GM15510 (cell line): ENCODE data around the gene TMIGD1.

Experiments
- POLR2A ChIP-seq: IDR thresholded peaks from 3 replicates; pipeline ENCODE4 v1.6.1; 2011; ENCODE audit warnings: borderline replicate concordance; ENCODE audit not compliant: insufficient read length; ENCODE audit errors: extremely low read depth

TMIGD1 gene

DNA sequence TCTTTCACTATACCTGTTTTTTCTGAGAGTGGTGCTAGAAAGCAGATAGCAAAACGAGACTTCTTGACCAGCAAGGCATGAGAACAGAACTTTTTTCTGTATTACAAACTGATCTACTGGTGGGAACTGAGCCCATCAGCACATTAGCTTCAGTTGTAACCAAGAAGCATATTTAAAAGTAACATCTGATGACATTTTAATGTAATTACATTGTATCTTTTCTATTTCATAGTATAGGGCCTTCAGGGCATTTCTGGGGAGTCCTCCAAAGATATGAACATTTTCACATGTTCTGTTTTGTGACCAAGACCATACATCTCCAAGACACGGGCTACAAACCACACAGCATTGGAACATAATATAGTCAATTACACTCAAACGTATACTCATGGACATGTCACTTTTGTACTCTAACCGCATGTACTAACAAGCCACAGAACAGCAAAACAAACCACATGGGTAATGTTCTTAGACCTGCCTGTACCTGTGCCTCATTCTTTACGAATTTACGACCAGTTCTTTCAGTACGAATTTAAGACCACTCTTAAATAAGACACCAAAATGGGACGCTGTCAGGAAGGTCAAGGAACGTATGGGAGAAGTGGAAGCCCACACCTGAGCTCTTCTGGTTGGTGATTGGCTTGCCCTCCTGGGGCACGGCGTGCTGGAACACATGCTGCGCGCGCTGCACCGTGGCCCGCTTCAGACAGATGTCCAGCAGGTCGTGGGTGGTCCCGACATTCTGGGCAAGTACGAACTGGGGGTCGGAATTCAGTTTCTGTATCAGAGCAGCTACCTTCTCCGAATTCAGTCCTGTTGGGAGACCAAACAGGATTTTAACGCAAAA is 42.9 kb downstream of the TMIGD1 start:
- TF ChIP-seq POLR2A, result peak; percentile 38

DNA sequence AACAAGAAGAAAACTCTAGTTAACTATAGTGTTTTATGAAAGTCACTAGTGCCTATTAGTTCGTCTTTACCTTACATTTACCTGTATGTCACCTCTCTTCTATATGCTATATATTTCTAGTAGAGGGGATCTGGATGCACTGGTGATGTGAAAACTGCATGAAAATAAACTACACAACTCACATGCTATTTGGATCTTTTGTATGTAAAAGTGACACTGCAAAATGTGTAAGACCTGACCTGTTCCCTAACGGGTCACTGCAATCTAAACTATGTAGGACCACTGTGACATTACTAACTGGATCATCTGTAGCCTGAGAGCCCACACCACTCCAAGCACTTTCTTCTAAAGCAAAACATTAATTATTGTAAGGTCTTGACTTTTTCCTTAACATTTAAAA is 43.8 kb downstream of the TMIGD1 start:
- TF ChIP-seq POLR2A, result no peak

DNA sequence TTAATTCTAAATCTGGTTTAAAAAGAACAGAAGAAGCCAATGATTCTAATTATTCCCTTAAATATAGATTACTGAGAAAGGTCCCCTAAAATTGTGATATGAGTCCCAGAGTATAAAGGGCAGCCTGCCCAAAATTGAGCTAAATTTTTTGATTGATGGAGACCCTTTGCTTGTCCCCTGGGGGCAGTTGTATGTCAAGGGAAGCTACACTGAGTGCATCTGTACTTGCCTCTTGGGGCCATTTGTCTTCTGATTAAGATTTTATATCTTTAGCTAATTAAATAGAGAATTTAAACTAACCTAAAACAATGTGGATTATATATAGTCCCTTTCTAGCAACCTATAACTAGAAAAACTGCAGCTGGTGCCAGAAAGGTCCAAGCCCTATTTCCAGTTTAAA is 54.7 kb downstream of the TMIGD1 start:
- TF ChIP-seq POLR2A, result no peak

DNA sequence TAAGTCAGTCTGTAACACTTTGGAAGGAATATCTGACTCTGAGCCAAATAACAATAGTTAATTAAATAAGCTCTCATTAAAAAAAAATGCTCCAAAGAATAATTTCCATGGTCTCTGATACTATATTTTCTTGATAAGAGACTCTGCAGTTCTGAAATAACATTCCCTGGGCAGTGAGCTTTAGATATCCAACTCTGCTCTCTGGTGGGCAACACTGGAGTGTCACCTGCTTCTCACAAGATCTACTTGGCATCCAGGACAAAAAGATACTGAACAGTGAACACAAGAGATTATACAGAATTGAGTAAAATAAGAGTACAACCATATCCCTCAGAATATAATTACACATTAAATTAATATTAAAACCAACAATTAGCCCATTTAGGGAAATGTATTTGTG is 55.8 kb downstream of the TMIGD1 start:
- no peak for TF ChIP-seq POLR2A

DNA sequence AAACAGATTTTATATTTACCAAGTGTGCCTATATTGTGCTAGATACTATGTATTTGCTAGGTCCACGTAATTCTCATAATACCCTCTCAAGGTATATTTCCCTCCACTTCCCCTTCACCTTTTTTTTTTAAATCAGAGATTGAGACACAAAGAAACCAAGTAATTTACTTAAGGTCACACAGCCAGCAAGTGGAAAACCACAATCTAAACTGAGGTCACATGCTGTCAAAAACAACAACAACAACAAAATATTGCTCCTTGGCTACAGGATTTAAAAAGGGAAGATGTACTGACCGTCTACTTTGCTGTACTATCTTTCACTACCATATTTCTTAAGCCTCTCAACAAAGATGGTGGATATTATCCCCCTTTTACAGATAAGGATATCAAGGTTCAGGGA is 57.9 kb downstream of the TMIGD1 start:
- TF ChIP-seq POLR2A, result no peak

DNA sequence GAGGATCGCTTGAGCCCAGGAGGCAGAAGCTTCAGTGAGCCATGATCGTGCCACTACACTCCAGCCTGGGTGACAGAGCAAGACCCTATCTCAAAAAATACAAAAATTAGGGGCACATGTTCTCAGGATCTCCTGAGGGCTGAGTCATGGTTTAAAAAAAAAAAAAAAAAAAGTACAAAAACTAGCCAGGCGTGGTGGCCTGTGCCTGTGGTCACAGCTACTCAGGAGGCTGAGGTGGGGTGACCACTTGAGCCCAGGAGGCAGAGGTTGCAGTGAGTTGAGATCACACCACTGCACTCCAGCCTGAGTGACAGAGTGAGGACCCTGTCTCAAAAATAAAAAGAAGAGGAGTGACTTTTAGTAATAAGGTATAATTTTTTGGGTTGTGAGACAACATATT is 59.0 kb downstream of the TMIGD1 start:
- TF ChIP-seq POLR2A, result no peak

DNA sequence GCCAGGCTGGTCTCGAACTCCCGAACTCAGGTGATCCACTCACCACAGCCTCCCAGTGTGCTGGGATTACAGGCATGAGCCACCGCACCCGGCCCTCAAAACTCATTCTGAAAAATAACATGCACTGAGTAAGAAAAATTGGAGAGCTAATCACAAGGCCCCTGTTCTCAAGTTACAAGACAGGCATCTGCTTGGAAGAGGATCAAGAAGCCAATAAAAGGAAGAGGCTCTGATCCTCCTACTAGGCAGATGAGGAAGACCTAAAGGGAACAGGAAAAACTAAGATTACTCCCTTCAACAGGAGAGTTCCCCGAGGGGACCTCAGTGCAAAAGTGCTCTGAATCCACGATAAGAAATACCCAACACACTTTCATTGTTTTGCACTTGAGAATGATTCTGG is 60.5 kb downstream of the TMIGD1 start:
- no peak for TF ChIP-seq POLR2A

DNA sequence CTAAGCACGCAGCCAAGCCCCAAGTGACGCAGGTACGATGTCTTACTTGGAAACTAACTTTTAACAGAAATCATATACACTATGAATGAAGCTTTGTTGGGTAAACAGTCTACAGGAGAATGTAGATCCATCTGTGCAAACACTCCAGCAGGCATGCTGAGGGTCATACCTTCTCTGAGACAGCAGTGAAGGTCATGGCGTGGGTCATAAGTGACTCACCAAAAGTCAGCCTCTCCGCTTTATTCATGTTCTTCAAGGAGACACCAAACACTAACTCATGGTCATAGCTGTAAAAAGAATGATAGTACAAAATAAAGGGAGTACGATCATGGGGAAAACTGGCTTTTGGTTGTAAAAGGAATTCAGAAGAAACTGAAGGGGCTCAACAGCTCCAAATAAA is 62.8 kb downstream of the TMIGD1 start:
- TF ChIP-seq POLR2A, result no peak

DNA sequence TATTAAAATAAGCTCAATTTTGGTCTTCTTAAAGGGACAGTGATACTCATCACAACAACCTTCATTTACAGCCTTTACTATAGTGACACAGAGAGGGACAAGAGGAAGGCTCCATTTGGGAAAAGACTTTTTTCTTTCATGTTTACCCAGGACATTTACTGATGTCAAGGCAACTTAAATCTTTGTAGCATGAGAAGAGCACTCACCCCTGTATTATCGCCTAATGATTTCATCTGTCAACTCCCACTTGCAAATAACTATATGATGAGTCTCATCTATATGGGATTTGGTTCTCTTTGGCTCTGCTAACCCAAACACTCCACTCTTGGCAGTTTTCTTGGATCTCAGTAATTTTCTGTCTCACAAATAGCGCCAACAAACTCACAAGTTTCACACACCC is 66.2 kb downstream of the TMIGD1 start:
- no peak for TF ChIP-seq POLR2A
